K562 (cell line): ENCODE results near the gene NKIRAS2. TPM values are rescaled to one million over a fixed set of nuclear protein-coding genes. Genes with fewer than 3 reads are reported as not detected.
A peak's percentile ranks its signal among the peaks of the same experiment; 100 is the strongest.

Source experiments
- ATAC-seq: fragments of 200-7000 bp; cut with Tn5 transposase; 3 replicates; pipeline ENCODE4 v1.9.1; 2020; ENCODE audit warnings: moderate library complexity
- BruUV-seq: library from RNA; stranded (reverse); fragments of 400-500 nt; replicated peaks from 2 replicates; lab custom pipeline; 2021; lab: Mats Ljungman, UMichigan
- CTCF ChIA-PET: fragments of 300-600 bp; formaldehyde crosslinking; extraction: SDS; loops from one replicate; lab custom pipeline; 2021; ENCODE audit warnings: low intra/inter-chr PET ratio; lab: Yijun Ruan, JAX
- POLR2A ChIA-PET: fragments of 300-600, 350-650 bp; sonication (Branson Sonifier 250); formaldehyde crosslinking; extraction: SDS; loops from one replicate; lab custom pipeline; 2021; ENCODE audit warnings: antibody characterized with exemption, inconsistent platforms; lab: Yijun Ruan, JAX
- DNase-seq, 4 experiments: peaks; one replicate each; pipeline versions ENCODE4 v3.0.0 to v3.0.0-alpha.2; 2011 to 2018; ENCODE audit warnings: low spot score in 3 of 4, mixed read lengths in 3 of 4; ENCODE audit errors: extremely low read depth in 1 of 4
- FAIRE-seq: peaks from 2 replicates; lab custom pipeline; 2011; peaks lifted over from hg19 to GRCh38; lab: Jason Lieb, UNC
- H2AFZ ChIP-seq: 2 replicates; pipeline ENCODE4 v1.6.0; 2011; ENCODE audit warnings: low read depth, low read length, control low read depth, inconsistent platforms
- H3K27ac ChIP-seq: fragments of 200-600 bp; 3 replicates; pipeline ENCODE4 v1.8.0; 2011; ENCODE audit warnings: low read depth, mild to moderate bottlenecking, control low read depth, inconsistent platforms, low read length, moderate library complexity, mixed read lengths; ENCODE audit errors: extremely low read depth
- H3K27me3 ChIP-seq, 2 experiments: fragments of 300-600 bp in 1 of 2; 2 replicates in 1 of 2; 3 replicates in 1 of 2; pipeline versions ENCODE4 v1.6.0 to v1.8.0; 2011; ENCODE audit warnings: inconsistent platforms in 2 of 2, low read length in 2 of 2, mild to moderate bottlenecking in 1 of 2, mixed read lengths in 1 of 2, moderate library complexity in 1 of 2; ENCODE audit not compliant: control insufficient read depth in 2 of 2, insufficient read depth in 2 of 2
- H3K36me3 ChIP-seq: fragments of 300-600 bp; 3 replicates; pipeline ENCODE4 v1.8.0; 2011; ENCODE audit warnings: mild to moderate bottlenecking, low read length, inconsistent platforms; ENCODE audit not compliant: control insufficient read depth, insufficient read depth
- H3K4me1 ChIP-seq, 2 experiments: fragments of 200-600 bp in 1 of 2; replicated peaks in 1 of 2; 2 replicates in 1 of 2; 3 replicates in 1 of 2; pipeline versions ENCODE4 v1.5.1 to v1.8.0; 2011; ENCODE audit warnings: inconsistent platforms in 2 of 2, low read length in 2 of 2, mild to moderate bottlenecking in 1 of 2, mixed read lengths in 1 of 2, moderate library complexity in 1 of 2; ENCODE audit not compliant: control insufficient read depth in 2 of 2, insufficient read depth in 2 of 2
- H3K4me2 ChIP-seq: 2 replicates; pipeline ENCODE4 v1.6.1; 2011; ENCODE audit warnings: low read length, control low read depth, inconsistent platforms, mixed read lengths; ENCODE audit not compliant: insufficient read depth
- H3K4me3 ChIP-seq: fragments of 200-600 bp; sonication (generic), shearing (Covaris generic); 2 replicates; pipeline ENCODE4 v1.5.1; 2016; ENCODE audit warnings: control low read depth, inconsistent platforms
- H3K79me2 ChIP-seq: fragments of 200-600 bp; 3 replicates; pipeline ENCODE4 v1.8.0; 2011; ENCODE audit warnings: low read length, inconsistent platforms; ENCODE audit not compliant: control insufficient read depth, insufficient read depth
- H3K9ac ChIP-seq, 2 experiments: 2 replicates each; pipeline versions ENCODE4 v1.6.0 to v1.6.1; 2011; ENCODE audit warnings: low read depth in 2 of 2, low read length in 2 of 2, control low read depth in 1 of 2, inconsistent platforms in 1 of 2, mild to moderate bottlenecking in 1 of 2, mixed read lengths in 1 of 2; ENCODE audit not compliant: insufficient read depth in 1 of 2
- H3K9me1 ChIP-seq: one replicate; pipeline ENCODE4 v1.6.0; 2011; ENCODE audit warnings: inconsistent platforms, mild to moderate bottlenecking, low read length, moderate library complexity; ENCODE audit not compliant: control insufficient read depth, insufficient read depth
- H3K9me3 ChIP-seq: replicated peaks from 2 replicates; pipeline ENCODE4 v1.5.1; 2011; ENCODE audit warnings: low read depth, low read length, inconsistent platforms; ENCODE audit not compliant: control insufficient read depth, insufficient read depth
- H4K20me1 ChIP-seq: replicated peaks from 2 replicates; pipeline ENCODE4 v1.6.1; 2011; ENCODE audit warnings: low read length, inconsistent platforms, mixed read lengths; ENCODE audit not compliant: control insufficient read depth, insufficient read depth
- CHD1 ChIP-seq: fragments of 200-600 bp; sonication (generic); IDR thresholded peaks from one replicate; pipeline ENCODE4 v1.6.1; 2012; ENCODE audit warnings: mild to moderate bottlenecking, moderate library complexity, low read length, inconsistent platforms
- CREM ChIP-seq: IDR thresholded peaks from 2 replicates; pipeline ENCODE4 v1.6.1; 2014; ENCODE audit warnings: antibody characterized with exemption, low read depth
- CTCF ChIP-seq, 3 experiments: IDR thresholded peaks in 2 of 3; conservative IDR thresholded peaks in 1 of 3; 2 replicates each; pipeline ENCODE4 v1.5.1; 2011 to 2012; ENCODE audit warnings: low read length in 3 of 3, mild to moderate bottlenecking in 3 of 3, control low read depth in 2 of 3, improper control_type of control experiment in 1 of 3, inconsistent platforms in 1 of 3, low read depth in 1 of 3, mixed read lengths in 1 of 3, moderate library complexity in 1 of 3; ENCODE audit not compliant: insufficient read depth in 2 of 3
- CXXC5 ChIP-seq: fragments of 250-450 bp; sonication (Bioruptor Pico); IDR thresholded peaks from 2 replicates; pipeline ENCODE4 v1.8.0; 2022; ENCODE audit warnings: inconsistent platforms, mild to moderate bottlenecking, moderate library complexity
- E2F4 ChIP-seq: sonication (generic); formaldehyde crosslinking; IDR thresholded peaks from 2 replicates; pipeline ENCODE4 v1.8.0; 2022; ENCODE audit warnings: mild to moderate bottlenecking, low read depth, missing genetic modification reagents
- HDAC2 ChIP-seq: fragments of 450-650 bp; IDR thresholded peaks from 2 replicates; pipeline ENCODE4 v1.6.1; 2016; ENCODE audit warnings: mild to moderate bottlenecking
- HLTF ChIP-seq: fragments of 450-650 bp; IDR thresholded peaks from 2 replicates; pipeline ENCODE4 v1.6.1; 2016
- ILF3 ChIP-seq: fragments of 450-650 bp; IDR thresholded peaks from 2 replicates; pipeline ENCODE4 v1.6.1; 2018; ENCODE audit warnings: antibody characterized with exemption, mild to moderate bottlenecking, moderate library complexity, borderline replicate concordance
- MTA3 ChIP-seq: fragments of 450-650 bp; formaldehyde crosslinking; IDR thresholded peaks from 2 replicates; pipeline ENCODE4 v1.6.1; 2017; ENCODE audit warnings: mild to moderate bottlenecking, borderline replicate concordance
- NRF1 ChIP-seq, 2 experiments: fragments of 450-650 bp; IDR thresholded peaks in 1 of 2; conservative IDR thresholded peaks in 1 of 2; 2 replicates each; pipeline ENCODE4 v1.6.1; 2014; ENCODE audit warnings: mild to moderate bottlenecking in 2 of 2
- RBM39 ChIP-seq: fragments of 200-400 bp; formaldehyde crosslinking; optimal IDR thresholded peaks from 2 replicates; pipeline ENCODE3; 2018; ENCODE audit warnings: low read depth, low read length
- SMARCC2 ChIP-seq: fragments of 450-650 bp; IDR thresholded peaks from 2 replicates; pipeline ENCODE4 v1.6.1; 2017; ENCODE audit warnings: antibody characterized with exemption, moderate library complexity, mild to moderate bottlenecking, low read depth
- U2AF1 ChIP-seq: fragments of 200-400 bp; formaldehyde crosslinking; optimal IDR thresholded peaks from 2 replicates; pipeline ENCODE3; 2017; ENCODE audit warnings: mild to moderate bottlenecking, low read depth, low read length, moderate library complexity
- XRCC5 ChIP-seq: fragments of 200-400 bp; formaldehyde crosslinking; IDR thresholded peaks from 2 replicates; pipeline ENCODE4 v1.6.1; 2017; ENCODE audit warnings: low read depth, mild to moderate bottlenecking, low read length
- ZBTB1 ChIP-seq: sonication (generic); formaldehyde crosslinking; IDR thresholded peaks from 2 replicates; pipeline ENCODE4 v1.8.1; 2023; ENCODE audit warnings: missing genetic modification reagents, low read depth, mild to moderate bottlenecking, borderline replicate concordance
- ZBTB2 ChIP-seq: fragments of 450-650 bp; IDR thresholded peaks from 2 replicates; pipeline ENCODE4 v1.6.1; 2016; ENCODE audit warnings: antibody characterized with exemption
- ZNF41 ChIP-seq: fragments of 250-450 bp; sonication (Bioruptor Pico); conservative IDR thresholded peaks from 2 replicates; pipeline ENCODE4 v1.4.0; 2020; ENCODE audit warnings: mild to moderate bottlenecking
- WGBS: fragments of 100-300 bp; shearing (Covaris generic); methylation state at CpG from one replicate; pipeline ENCODE4 v1.1.6; 2016; ENCODE audit warnings: low coverage, mixed read lengths; ENCODE audit not compliant: insufficient coverage; ENCODE audit errors: missing lambda C conversion rate; 5-methylcytosine and 5-hydroxymethylcytosine counted together
- in situ Hi-C: fragments of 300-500 bp; cut with MboI; formaldehyde crosslinking; loops from 4 replicates; pipeline ENCODE4 v1.15.0; 2018; ENCODE audit warnings: inconsistent platforms, mixed read lengths
- intact Hi-C: fragments of 100-400 bp; cut with micrococcal nuclease; formaldehyde crosslinking; loops from 2 replicates; pipeline ENCODE4 v1.14.2; 2022
- polyA plus RNA-seq, 8 experiments: library from polyadenylated mRNA; depleted of rRNA in 4 of 8; stranded (reverse) in 5 of 8; unstranded in 3 of 8; fragments of >200 nt; fragmentation: Nextera tagmentation in 2 of 8; fragmentation: Illumina TruSeq in 1 of 8; extraction: Ambion mirVana in 2 of 8; extraction: Trizol in 1 of 8; gene quantifications; 2 replicates each; pipeline versions ENCODE4 v1.2.1 to v1.2.3, GENCODE V29; 2011 to 2014; ENCODE audit warnings: inconsistent platforms in 1 of 8, missing spikeins in 1 of 8
- total RNA-seq, 7 experiments: library from RNA; depleted of rRNA in 6 of 7; stranded (reverse); fragments of >200 nt in 6 of 7; fragmentation: Illumina TruSeq in 2 of 7; extraction: Trizol in 2 of 7; gene quantifications; 2 replicates each; pipeline versions ENCODE4 v1.2.1 to v1.2.3, GENCODE V29; 2011 to 2021; ENCODE audit warnings: low replicate concordance in 1 of 7
- TF ChIP-seq, protein P1 (sequence below): fragments of 250-450 bp; sonication (Bioruptor Pico); IDR thresholded peaks from 2 replicates; pipeline ENCODE4 v1.8.0; 2021; ENCODE audit warnings: moderate library complexity, mild to moderate bottlenecking, inconsistent platforms

NKIRAS2 gene
- total and polyA plus RNA-seq, 9 of the 15 experiments (the other 6 are each of a cell fraction or from before 2014, with no cell fraction given), result 10.1 to 65.5 (median 29.8) TPM

- WGBS, result 9% methylated on average over 12 of the region's 12 CpGs
- DNase-seq (peak; percentile 72 to 78 (median 76)), ATAC-seq (peak; percentile 88), FAIRE-seq (peak; percentile 92)
- H3K27me3 ChIP-seq, result peaks cover 5 to 22% of the 10 kb centered on the region in 2 experiments; a peak in 4 of 5 replicates
- H4K20me1 ChIP-seq, result no peaks in the 10 kb centered on the region
- no peaks in the 10 kb centered on the region for H3K36me3 ChIP-seq
- no peaks in the 10 kb centered on the region for H3K79me2 ChIP-seq
- in situ Hi-C loops, result no loop called here
- no peaks in the 10 kb centered on the region for H3K9me1 ChIP-seq
- H2AFZ ChIP-seq, result no peak overlapping the region
- BruUV-seq, result no TSS peak
- ChIA-PET CTCF (interaction anchor here (0.6 to 3.8 kb wide), 7 partner anchors 20 to 327 kb away, joined by 3 to 33 read pairs (median 3); partner anchors contain the start of genes DHX58 and KCNH4), POLR2A (interaction anchor here (0.5 to 0.9 kb wide), 4 partner anchors 9 to 420 kb away, joined by 3 to 4 read pairs (median 3); no protein-coding TSS in a partner anchor)
- H3K4me3 ChIP-seq, result no peak overlapping the region
- no peaks in the 10 kb centered on the region for H3K9me3 ChIP-seq
- intact Hi-C loops, result loop anchor here (1.0 kb wide), 3 partner anchors 34 to 114 kb away; partner anchors contain the start of gene KCNH4
- no peak overlapping the region for H3K4me2 ChIP-seq
- H3K4me1 ChIP-seq, result peaks cover 0 to 20% of the 10 kb centered on the region in 2 experiments; a peak in 3 of 5 replicates
- no peak overlapping the region for H3K9ac ChIP-seq
- H3K27ac ChIP-seq, result no peak overlapping the region
- TF ChIP-seq HLTF (no peak), SMARCC2 (no peak), MTA3 (peak; percentile 47; the same call in 1 of the 2 replicates), U2AF1 (no peak), CTCF (IDR thresholded peaks at IDR 0.05 in 2 of 3, conservative IDR thresholded peaks at IDR 0.05 in 1 of 3; ENCODE audit: insufficient read depth in 2 of 3, low read depth in 1 of 3, low read length in 3 of 3) (peak; percentile 81 to 97 (median 87)), E2F4 (CRISPR knock-in tag) (no peak), CXXC5 (no peak), CREM (0 out of 2 replicates have a peak, but pooled peaks have one; percentile 24), NRF1 (conservative IDR thresholded peaks at IDR 0.05 in 1 of 2, IDR thresholded peaks at IDR 0.05 in 1 of 2) (0 out of 4 replicates have a peak, but pooled peaks of 1 of the 2 experiments have one; percentile 19), XRCC5 (0 out of 2 replicates have a peak, but pooled peaks have one; percentile 60), ZBTB2 (peak; percentile 37; the same call in 1 of the 2 replicates), HDAC2 (no peak), ILF3 (no peak), ZBTB1 (CRISPR knock-in tag) (no peak), ZNF41 (CRISPR knock-in tag) (no peak), CHD1 (no peak), RBM39 (no peak)
- TF ChIP-seq, protein P1, sequence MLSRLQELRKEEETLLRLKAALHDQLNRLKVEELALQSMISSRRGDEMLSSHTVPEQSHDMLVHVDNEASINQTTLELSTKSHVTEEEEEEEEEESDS, result no peak
Measured at GRCh38 chr17:42067371-42068091, 47.6 kb downstream of the NKIRAS2 start.
